A673 (cell line): ENCODE measurements around the gene ZBTB16. TPM values are rescaled to one million over a fixed set of nuclear protein-coding genes. Genes with fewer than 3 reads are reported as not detected.
A peak's percentile ranks its signal among the peaks of the same experiment; 100 is the strongest.

Source experiments
- BruUV-seq: library from RNA; stranded (reverse); fragments of 400-500 nt; replicated peaks from 2 replicates; lab custom pipeline; 2021; lab: Mats Ljungman, UMichigan
- CTCF ChIA-PET: fragments of 300-600 bp; sonication (Branson Sonifier 250); formaldehyde crosslinking; loops from one replicate; lab custom pipeline; 2022; ENCODE audit warnings: antibody characterized with exemption; lab: Charles Lee
- POLR2A ChIA-PET: fragments of 300-600 bp; sonication (Branson Sonifier 250); formaldehyde crosslinking; loops from one replicate; lab custom pipeline; 2022; ENCODE audit warnings: antibody characterized with exemption; ENCODE audit not compliant: low non-redundant PET; lab: Charles Lee
- DNase-seq: peaks from one replicate; pipeline ENCODE4 v3.0.0-alpha.2; 2015; ENCODE audit warnings: low spot score
- H3K27ac ChIP-seq: fragments of 200-600 bp; sonication (generic); 2 replicates; pipeline ENCODE4 v1.5.1; 2016; ENCODE audit warnings: mixed run types, low read depth, mild to moderate bottlenecking, mixed read lengths, antibody characterized with exemption, low read length; ENCODE audit not compliant: poor library complexity, severe bottlenecking
- H3K27me3 ChIP-seq: fragments of 200-600 bp; sonication (generic); replicated peaks from 2 replicates; pipeline ENCODE4 v1.6.1; 2017; ENCODE audit warnings: mixed run types, low read depth, mild to moderate bottlenecking, mixed read lengths, antibody characterized with exemption, low read length; ENCODE audit not compliant: insufficient read depth, poor library complexity
- H3K36me3 ChIP-seq: fragments of 200-600 bp; sonication (generic); 2 replicates; pipeline ENCODE4 v1.6.1; 2016; ENCODE audit warnings: mixed run types, mild to moderate bottlenecking, mixed read lengths, antibody characterized with exemption, low read length; ENCODE audit not compliant: insufficient read depth, poor library complexity, severe bottlenecking
- H3K4me1 ChIP-seq: fragments of 200-600 bp; sonication (generic); 2 replicates; pipeline ENCODE4 v1.6.1; 2017; ENCODE audit warnings: mixed run types, mild to moderate bottlenecking, mixed read lengths, antibody characterized with exemption, low read length; ENCODE audit not compliant: insufficient read depth, poor library complexity, severe bottlenecking
- H3K4me3 ChIP-seq: fragments of 200-600 bp; sonication (generic); 2 replicates; pipeline ENCODE4 v1.5.1; 2016; ENCODE audit warnings: low read depth, mixed run types, mild to moderate bottlenecking, mixed read lengths, low read length; ENCODE audit not compliant: poor library complexity, severe bottlenecking
- H3K9me3 ChIP-seq: fragments of 200-600 bp; sonication (generic); 2 replicates; pipeline ENCODE4 v1.6.1; 2016; ENCODE audit warnings: mixed run types, low read depth, mild to moderate bottlenecking, mixed read lengths, antibody characterized with exemption, low read length; ENCODE audit not compliant: poor library complexity, severe bottlenecking
- CTCF ChIP-seq: fragments of 300-800, 200-600 bp; sonication (generic); conservative IDR thresholded peaks from 2 replicates; pipeline ENCODE4 v1.5.1; 2017; ENCODE audit warnings: low read depth, mild to moderate bottlenecking, antibody characterized with exemption, low read length, moderate library complexity, mixed read lengths
- EZH2 ChIP-seq: fragments of 200-600 bp; sonication (generic); IDR thresholded peaks from 2 replicates; pipeline ENCODE4 v1.6.1; 2017; ENCODE audit warnings: borderline replicate concordance, low read depth, mild to moderate bottlenecking, mixed read lengths, antibody characterized with exemption, low read length; ENCODE audit not compliant: poor library complexity, severe bottlenecking
- intact Hi-C: fragments of 100-400 bp; cut with micrococcal nuclease; formaldehyde crosslinking; loops from one replicate; pipeline ENCODE4 v1.10.0; 2022; ENCODE audit not compliant: unreplicated experiment
- total RNA-seq: library from RNA; stranded (reverse); gene quantifications from 2 replicates; pipeline ENCODE4 v1.2.3, GENCODE V29; 2021

ZBTB16 gene
- total RNA-seq, 1 experiment from 2014 or later, result 12.0 TPM

DNA sequence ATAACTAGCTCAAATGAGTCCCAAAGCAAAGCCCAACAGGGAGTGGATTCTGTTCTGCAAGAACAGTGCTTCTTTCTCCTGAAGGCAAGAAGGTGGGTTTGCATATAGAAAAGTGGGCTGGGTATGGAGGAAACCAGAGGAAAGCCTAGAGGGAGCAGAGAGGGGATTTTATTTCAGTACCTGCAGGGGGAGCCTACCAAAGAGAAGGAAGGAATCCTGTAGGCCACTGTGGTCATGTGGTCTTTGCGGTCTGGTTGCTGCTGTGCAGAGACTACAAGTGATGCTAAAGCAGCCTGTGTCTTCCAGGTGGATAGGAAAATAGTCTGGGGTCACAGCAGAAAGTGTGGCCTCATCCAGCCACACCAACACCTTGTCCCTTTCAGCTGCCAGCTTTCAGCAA is 33.2 kb upstream of the ZBTB16 start:
- no peak overlapping the region for H3K27ac ChIP-seq
- BruUV-seq, result no TSS peak
- no peaks in the 10 kb centered on the region for H3K36me3 ChIP-seq
- DNase-seq, result peak; percentile 60
- intact Hi-C loops, result no loop called here
- ChIA-PET CTCF (interaction anchor here (0.7 kb wide), 1 partner anchor 235 kb away, joined by 4 read pairs; no protein-coding TSS in a partner anchor), POLR2A (no interaction called here)
- peaks cover 3% of the 10 kb centered on the region for H3K4me1 ChIP-seq
- TF ChIP-seq EZH2 (no peak), CTCF (peak; percentile 59)
- H3K9me3 ChIP-seq, result no peaks in the 10 kb centered on the region
- no peak overlapping the region for H3K4me3 ChIP-seq
- H3K27me3 ChIP-seq, result no peaks in the 10 kb centered on the region

DNA sequence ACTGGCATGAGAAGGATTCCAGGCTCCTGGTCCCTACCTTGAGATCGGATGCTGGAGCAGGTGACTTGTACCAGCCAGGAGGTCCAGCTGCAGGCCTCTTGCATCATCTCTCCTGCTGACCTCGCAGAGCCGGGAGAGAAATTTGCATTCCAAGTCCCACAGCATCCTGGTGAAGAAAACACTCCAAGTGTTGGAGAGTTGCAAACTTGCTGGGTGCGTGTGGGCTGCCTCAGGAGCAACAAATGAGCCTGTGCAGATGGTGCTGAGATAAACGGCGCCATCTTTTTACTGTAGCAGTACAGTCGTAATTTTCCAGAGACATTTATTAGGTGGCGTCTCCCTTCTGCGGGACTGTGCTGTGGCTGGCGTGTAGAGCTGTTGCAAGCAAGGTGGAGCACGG is 32.1 kb upstream of the ZBTB16 start:
- BruUV-seq, result no TSS peak
- no peak for DNase-seq
- no peaks in the 10 kb centered on the region for H3K36me3 ChIP-seq
- no peak overlapping the region for H3K4me3 ChIP-seq
- H3K9me3 ChIP-seq, result no peaks in the 10 kb centered on the region
- intact Hi-C loops, result no loop called here
- H3K27ac ChIP-seq, result no peak overlapping the region
- CTCF ChIA-PET, result interaction anchor here (1.1 kb wide), 1 partner anchor 233 kb away, joined by 9 read pairs; no protein-coding TSS in a partner anchor
- TF ChIP-seq CTCF, result no peak
- TF ChIP-seq EZH2, result no peak
- no peaks in the 10 kb centered on the region for H3K27me3 ChIP-seq
- peaks cover 3% of the 10 kb centered on the region for H3K4me1 ChIP-seq
- POLR2A ChIA-PET, result no interaction called here

GRCh38 chr11:114027926-114028325 is 31.6 kb upstream of the ZBTB16 start:
- CTCF ChIA-PET, result interaction anchor here (0.9 to 1.1 kb wide), 2 partner anchors 153 to 232 kb away, joined by 6 to 9 read pairs; no protein-coding TSS in a partner anchor

More at GRCh38 chr11:114027926-114028325, 31.6 kb upstream of the ZBTB16 start:
- H3K27me3 ChIP-seq, result no peaks in the 10 kb centered on the region
- H3K4me1 ChIP-seq, result peaks cover 3% of the 10 kb centered on the region
- DNase-seq, result peak; percentile 33
- intact Hi-C loops, result no loop called here
- no peaks in the 10 kb centered on the region for H3K9me3 ChIP-seq
- TF ChIP-seq EZH2 (no peak), CTCF (peak; percentile 45; the same call in 1 of the 2 replicates)
- POLR2A ChIA-PET, result no interaction called here
- H3K36me3 ChIP-seq, result no peaks in the 10 kb centered on the region
- no peak overlapping the region for H3K27ac ChIP-seq
- H3K4me3 ChIP-seq, result no peak overlapping the region
- no TSS peak for BruUV-seq
